IPS-18a (cell line): ENCODE results near the gene SPATA3.

Source experiments
- H3K27ac ChIP-seq: one replicate; pipeline ENCODE4 v1.5.1; 2013; ENCODE audit warnings: low read length
- H3K27me3 ChIP-seq: one replicate; pipeline ENCODE4 v1.6.1; 2013; ENCODE audit warnings: mild to moderate bottlenecking, low read length; ENCODE audit not compliant: control insufficient read depth, insufficient read depth
- H3K36me3 ChIP-seq: one replicate; pipeline ENCODE4 v1.6.1; 2013; ENCODE audit warnings: low read depth, low read length; ENCODE audit not compliant: control insufficient read depth
- H3K4me1 ChIP-seq: one replicate; pipeline ENCODE4 v1.6.1; 2013; ENCODE audit warnings: low read depth, low read length; ENCODE audit not compliant: control insufficient read depth
- H3K4me3 ChIP-seq: one replicate; pipeline ENCODE4 v1.5.1; 2013; ENCODE audit warnings: low read length
- H3K9ac ChIP-seq: one replicate; pipeline ENCODE4 v1.6.1; 2013; ENCODE audit warnings: mild to moderate bottlenecking, low read length, moderate library complexity
- H3K9me3 ChIP-seq: one replicate; pipeline ENCODE4 v1.6.1; 2013; ENCODE audit warnings: low read depth, low read length; ENCODE audit not compliant: control insufficient read depth

Gene SPATA3

GRCh38 chr2:230995821-230996220 is at the start of gene SPATA3:
Gene SPATA3 (plus strand): TSS chr2:230996121. CDS start chr2:230996234, 113 bp downstream.
- no peak within 1 kb of the TSS for H3K27ac ChIP-seq
- no peak within 1 kb of the TSS for H3K9ac ChIP-seq
- no peaks in the 10 kb centered on the region for H3K4me1 ChIP-seq
- no peak within 1 kb of the TSS for H3K4me3 ChIP-seq
- no peaks in the 10 kb centered on the region for H3K36me3 ChIP-seq
- H3K27me3 ChIP-seq: peaks cover 9% of the 10 kb centered on the region
- no peaks in the 10 kb centered on the region for H3K9me3 ChIP-seq

- H3K4me3 ChIP-seq: no peak overlapping the region
- H3K9ac ChIP-seq: no peak overlapping the region
- no peaks in the 10 kb centered on the region for H3K27me3 ChIP-seq
- H3K36me3 ChIP-seq: no peaks in the 10 kb centered on the region
- H3K4me1 ChIP-seq: no peaks in the 10 kb centered on the region
- H3K27ac ChIP-seq: no peak overlapping the region
- no peaks in the 10 kb centered on the region for H3K9me3 ChIP-seq
These were observed 49.3 kb upstream of the SPATA3 start for GRCh38 chr2:230946429-230947234.

- H3K9me3 ChIP-seq: no peaks in the 10 kb centered on the region
- H3K36me3 ChIP-seq: no peaks in the 10 kb centered on the region
- H3K4me3 ChIP-seq: no peak overlapping the region
- H3K9ac ChIP-seq: no peak overlapping the region
- no peaks in the 10 kb centered on the region for H3K4me1 ChIP-seq
- H3K27ac ChIP-seq: no peak overlapping the region
- H3K27me3 ChIP-seq: no peaks in the 10 kb centered on the region
These were observed 48.7 kb upstream of the SPATA3 start for GRCh38 chr2:230947235-230947576.

- H3K27me3 ChIP-seq: no peaks in the 10 kb centered on the region
- H3K4me1 ChIP-seq: no peaks in the 10 kb centered on the region
- H3K9ac ChIP-seq: no peak overlapping the region
- H3K36me3 ChIP-seq: no peaks in the 10 kb centered on the region
- no peaks in the 10 kb centered on the region for H3K9me3 ChIP-seq
- H3K4me3 ChIP-seq: no peak overlapping the region
- no peak overlapping the region for H3K27ac ChIP-seq
These were observed 48.0 kb upstream of the SPATA3 start for GRCh38 chr2:230947908-230948365.

GRCh38 chr2:230949966-230950873 is 45.7 kb upstream of the SPATA3 start:
- H3K4me3 ChIP-seq: no peak overlapping the region
- no peak overlapping the region for H3K9ac ChIP-seq
- H3K27ac ChIP-seq: no peak overlapping the region
- H3K9me3 ChIP-seq: no peaks in the 10 kb centered on the region
- H3K27me3 ChIP-seq: no peaks in the 10 kb centered on the region
- H3K4me1 ChIP-seq: no peaks in the 10 kb centered on the region
- no peaks in the 10 kb centered on the region for H3K36me3 ChIP-seq

GRCh38 chr2:230950874-230951339 is 45.0 kb upstream of the SPATA3 start:
- H3K27ac ChIP-seq: no peak overlapping the region
- no peaks in the 10 kb centered on the region for H3K36me3 ChIP-seq
- no peaks in the 10 kb centered on the region for H3K9me3 ChIP-seq
- H3K4me1 ChIP-seq: no peaks in the 10 kb centered on the region
- no peaks in the 10 kb centered on the region for H3K27me3 ChIP-seq
- H3K4me3 ChIP-seq: no peak overlapping the region
- H3K9ac ChIP-seq: no peak overlapping the region

- Histone ChIP-seq H3K27ac (no peak overlapping the region), H3K27me3 (peaks cover 1% of the 10 kb centered on the region)
These were observed 44.5 kb upstream of the SPATA3 start for GRCh38 chr2:230951396-230951795.

GRCh38 chr2:230952226-230952956 is 43.5 kb upstream of the SPATA3 start:
- H3K9me3 ChIP-seq: no peaks in the 10 kb centered on the region
- H3K4me3 ChIP-seq: no peak overlapping the region
- H3K4me1 ChIP-seq: peaks cover 6% of the 10 kb centered on the region
- H3K27me3 ChIP-seq: peaks cover 11% of the 10 kb centered on the region
- H3K27ac ChIP-seq: no peak overlapping the region
- no peaks in the 10 kb centered on the region for H3K36me3 ChIP-seq
- no peak overlapping the region for H3K9ac ChIP-seq

More at GRCh38 chr2:230951396-230951795, 44.5 kb upstream of the SPATA3 start:
- Histone ChIP-seq H3K9ac (no peak overlapping the region), H3K4me3 (no peak overlapping the region), H3K4me1 (no peaks in the 10 kb centered on the region), H3K36me3 (no peaks in the 10 kb centered on the region), H3K9me3 (no peaks in the 10 kb centered on the region)

GRCh38 chr2:230953845-230954244 is 42.1 kb upstream of the SPATA3 start:
- Histone ChIP-seq H3K36me3 (no peaks in the 10 kb centered on the region), H3K9me3 (no peaks in the 10 kb centered on the region), H3K27ac (no peak overlapping the region), H3K27me3 (peaks cover 26% of the 10 kb centered on the region), H3K4me1 (peaks cover 6% of the 10 kb centered on the region), H3K4me3 (no peak overlapping the region), H3K9ac (no peak overlapping the region)

- no peaks in the 10 kb centered on the region for H3K9me3 ChIP-seq
- H3K4me3 ChIP-seq: no peak overlapping the region
- no peak overlapping the region for H3K27ac ChIP-seq
- no peaks in the 10 kb centered on the region for H3K36me3 ChIP-seq
- peaks cover 6% of the 10 kb centered on the region for H3K4me1 ChIP-seq
- no peak overlapping the region for H3K9ac ChIP-seq
- H3K27me3 ChIP-seq: peaks cover 28% of the 10 kb centered on the region
These were observed 41.2 kb upstream of the SPATA3 start for GRCh38 chr2:230954746-230955145.

GRCh38 chr2:230955163-230955737 is 40.7 kb upstream of the SPATA3 start:
- Histone ChIP-seq H3K9ac (no peak overlapping the region), H3K36me3 (no peaks in the 10 kb centered on the region), H3K4me3 (no peak overlapping the region), H3K9me3 (no peaks in the 10 kb centered on the region), H3K4me1 (peaks cover 6% of the 10 kb centered on the region), H3K27ac (no peak overlapping the region), H3K27me3 (peaks cover 28% of the 10 kb centered on the region)
